Thyroid gland (tissue), 4 donors: Measurements from ENCODE around the gene LARGE1. TPM values are rescaled to one million over a fixed set of nuclear protein-coding genes. Genes with fewer than 3 reads are reported as not detected.

Experiments used
- DNase-seq, 2 donors: peaks; one replicate each; pipeline ENCODE4 v3.0.0-alpha.2; 2019
- H3K27ac ChIP-seq, 3 donors: fragments of 200-600 bp; sonication (generic); 1 replicate in 2 of 3; 2 replicates in 1 of 3; pipeline ENCODE4 v1.5.1; 2016 to 2019; ENCODE audit warnings: mild to moderate bottlenecking in 1 of 3, moderate library complexity in 1 of 3
- H3K27me3 ChIP-seq: fragments of 200-600 bp; sonication (generic); one replicate; pipeline ENCODE4 v1.5.1; 2019
- H3K36me3 ChIP-seq, 2 donors: fragments of 200-600 bp; sonication (generic); one replicate each; pipeline ENCODE4 v1.5.1; 2016 to 2019
- H3K4me1 ChIP-seq, 2 donors: fragments of 200-600 bp; sonication (generic); one replicate each; pipeline ENCODE4 v1.5.1; 2017 to 2019
- H3K4me3 ChIP-seq, 3 donors: fragments of 200-600 bp; sonication (generic); replicated peaks in 1 of 3; 1 replicate in 2 of 3; 2 replicates in 1 of 3; pipeline ENCODE4 v1.5.1; 2016; ENCODE audit warnings: mild to moderate bottlenecking in 1 of 3
- H3K9me3 ChIP-seq: fragments of 200-600 bp; sonication (generic); one replicate; pipeline ENCODE4 v1.5.1; 2017
- CTCF ChIP-seq, 6 experiments: fragments of 200-600 bp in 3 of 6; fragments of 450-650 bp in 3 of 6; sonication (generic) in 3 of 6; IDR thresholded peaks; one replicate each; pipeline ENCODE4 v1.5.1; 2016 to 2019; ENCODE audit warnings: antibody characterized with exemption in 6 of 6, mild to moderate bottlenecking in 2 of 6, inconsistent platforms in 1 of 6, moderate library complexity in 1 of 6
- POLR2A ChIP-seq, 2 donors: fragments of 450-650 bp; IDR thresholded peaks; one replicate each; pipeline ENCODE4 v1.6.1; 2017; ENCODE audit warnings: antibody characterized with exemption in 2 of 2, mild to moderate bottlenecking in 2 of 2, moderate library complexity in 1 of 2
- WGBS, 2 donors: methylation state at CpG; one replicate each; pipeline ENCODE4 v1.1.5; 2017; 5-methylcytosine and 5-hydroxymethylcytosine counted together
- intact Hi-C: fragments of 100-400 bp; cut with DNase I; formaldehyde crosslinking; loops from one replicate; pipeline ENCODE4 v1.15.1; 2023
- total RNA-seq, 4 donors: library from RNA; depleted of rRNA; stranded (reverse); fragments of >200 nt; gene quantifications; one replicate each; pipeline ENCODE4 v1.2.3, GENCODE V29; 2016

LARGE1 gene
- total RNA-seq, 4 donors from 2014 or later, result 13.6 to 16.3 (median 15.1) TPM

GRCh38 chr22:33347002-33347401 lies 573.3 kb downstream of the LARGE1 start:
- 96 to 100% methylated on average over 1 of the region's 1 CpG for WGBS, 2 donors
- DNase-seq, result no peak
- no peaks in the 10 kb centered on the region for H3K4me1 ChIP-seq
- H3K27me3 ChIP-seq, result no peaks in the 10 kb centered on the region
- intact Hi-C loops, result no loop called here
- H3K36me3 ChIP-seq, result no peaks in the 10 kb centered on the region
- H3K4me3 ChIP-seq, result no peak overlapping the region
- TF ChIP-seq POLR2A (IDR thresholded peaks at IDR 0.05), result no peak
- no peak for TF ChIP-seq CTCF (IDR thresholded peaks at IDR 0.05)
- H3K9me3 ChIP-seq, result no peaks in the 10 kb centered on the region
- H3K27ac ChIP-seq, result no peak overlapping the region

- no peak overlapping the region for H3K4me3 ChIP-seq
- no peaks in the 10 kb centered on the region for H3K36me3 ChIP-seq
- H3K4me1 ChIP-seq, result no peaks in the 10 kb centered on the region
- H3K9me3 ChIP-seq, result no peaks in the 10 kb centered on the region
- no peak for TF ChIP-seq CTCF (IDR thresholded peaks at IDR 0.05)
- no peak for TF ChIP-seq POLR2A (IDR thresholded peaks at IDR 0.05)
- no peak for DNase-seq
- no peaks in the 10 kb centered on the region for H3K27me3 ChIP-seq
- H3K27ac ChIP-seq, result no peak overlapping the region
- WGBS, 2 donors, result 58 to 64% methylated on average over 8 of the region's 8 CpGs
- intact Hi-C loops, result no loop called here
These were observed 578.7 kb downstream of the LARGE1 start for GRCh38 chr22:33341611-33342010.

- Histone ChIP-seq H3K36me3 (no peaks in the 10 kb centered on the region), H3K27me3 (no peaks in the 10 kb centered on the region), H3K4me3 (no peak overlapping the region), H3K9me3 (no peaks in the 10 kb centered on the region), H3K4me1 (no peaks in the 10 kb centered on the region), H3K27ac (no peak overlapping the region)
- no peak for DNase-seq
- 88 to 92% methylated on average over 8 to 10 of the region's 10 CpGs for WGBS, 2 donors
- TF ChIP-seq POLR2A (IDR thresholded peaks at IDR 0.05), result no peak
- no peak for TF ChIP-seq CTCF (IDR thresholded peaks at IDR 0.05)
- intact Hi-C loops, result no loop called here
These were observed 582.8 kb downstream of the LARGE1 start for GRCh38 chr22:33337524-33337923.

GRCh38 chr22:33335611-33336279 lies 584.5 kb downstream of the LARGE1 start:
- intact Hi-C loops, result no loop called here
- Histone ChIP-seq H3K27me3 (no peaks in the 10 kb centered on the region), H3K4me1 (no peaks in the 10 kb centered on the region), H3K9me3 (no peaks in the 10 kb centered on the region), H3K27ac (no peak overlapping the region), H3K4me3 (no peak overlapping the region), H3K36me3 (no peaks in the 10 kb centered on the region)
- DNase-seq, result no peak
- 89 to 96% methylated on average over 6 of the region's 6 CpGs for WGBS, 2 donors
- TF ChIP-seq CTCF (IDR thresholded peaks at IDR 0.05) (no peak), POLR2A (IDR thresholded peaks at IDR 0.05) (no peak)

- DNase-seq, result no peak
- intact Hi-C loops, result no loop called here
- TF ChIP-seq CTCF (IDR thresholded peaks at IDR 0.05), result no peak
- no peak for TF ChIP-seq POLR2A (IDR thresholded peaks at IDR 0.05)
- Histone ChIP-seq H3K27ac (no peak overlapping the region), H3K27me3 (no peaks in the 10 kb centered on the region), H3K9me3 (no peaks in the 10 kb centered on the region), H3K36me3 (no peaks in the 10 kb centered on the region), H3K4me3 (no peak overlapping the region), H3K4me1 (no peaks in the 10 kb centered on the region)
- WGBS, 2 donors, result 94 to 100% methylated on average over 3 of the region's 3 CpGs
These were observed 587.7 kb downstream of the LARGE1 start for GRCh38 chr22:33332538-33332937.
